ENCODE measurements around the gene ADAMTS7.

ADAMTS7 gene

GRCh38 chr15:78717956-78718656, 93.2 kb downstream of the ADAMTS7 start:
- DNase-seq: no peak

- no peak for DNase-seq
Measured at GRCh38 chr15:78716651-78717050, 94.6 kb downstream of the ADAMTS7 start.

GRCh38 chr15:78715930-78716329, 95.3 kb downstream of the ADAMTS7 start:
- DNase-seq: no peak

DNA sequence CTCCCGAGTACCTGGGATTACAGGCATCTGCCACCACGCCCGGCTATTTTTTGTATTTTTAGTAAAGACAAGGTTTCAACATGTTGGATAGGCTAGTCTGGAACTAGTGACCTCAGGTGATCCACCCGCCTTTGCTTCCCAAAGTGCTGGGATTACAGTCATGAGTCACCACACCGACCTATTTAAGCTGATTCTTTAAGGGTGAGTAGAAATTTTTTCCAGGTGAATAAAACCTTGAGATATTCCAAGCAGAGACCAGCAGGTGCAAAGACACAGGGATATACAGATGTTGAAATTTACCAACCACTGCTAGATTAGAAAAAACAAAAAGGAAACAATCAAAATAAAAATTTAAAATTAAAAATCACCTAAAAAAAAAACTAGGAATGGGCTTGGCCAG, 95.8 kb downstream of the ADAMTS7 start:
- no peak for DNase-seq

DNA sequence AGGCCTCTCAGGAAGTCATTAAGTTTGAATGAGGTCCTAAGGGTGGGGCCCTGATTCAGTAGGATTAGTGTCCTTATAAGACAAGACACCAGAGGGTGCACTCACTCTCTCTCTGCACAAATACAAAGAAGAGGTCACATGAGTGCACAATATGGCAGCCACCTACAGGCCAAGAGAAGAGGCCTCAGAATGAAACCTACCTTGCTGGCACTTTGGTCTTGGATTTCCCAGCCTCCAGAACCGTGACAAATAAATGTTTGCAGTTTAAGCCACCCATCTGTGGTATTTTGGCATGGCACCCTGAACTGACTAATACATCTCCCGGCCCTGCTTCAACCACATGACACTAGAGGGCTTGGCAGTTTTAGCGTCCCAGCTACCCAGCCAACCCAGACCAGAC, 96.4 kb downstream of the ADAMTS7 start:
- no peak for DNase-seq

DNA sequence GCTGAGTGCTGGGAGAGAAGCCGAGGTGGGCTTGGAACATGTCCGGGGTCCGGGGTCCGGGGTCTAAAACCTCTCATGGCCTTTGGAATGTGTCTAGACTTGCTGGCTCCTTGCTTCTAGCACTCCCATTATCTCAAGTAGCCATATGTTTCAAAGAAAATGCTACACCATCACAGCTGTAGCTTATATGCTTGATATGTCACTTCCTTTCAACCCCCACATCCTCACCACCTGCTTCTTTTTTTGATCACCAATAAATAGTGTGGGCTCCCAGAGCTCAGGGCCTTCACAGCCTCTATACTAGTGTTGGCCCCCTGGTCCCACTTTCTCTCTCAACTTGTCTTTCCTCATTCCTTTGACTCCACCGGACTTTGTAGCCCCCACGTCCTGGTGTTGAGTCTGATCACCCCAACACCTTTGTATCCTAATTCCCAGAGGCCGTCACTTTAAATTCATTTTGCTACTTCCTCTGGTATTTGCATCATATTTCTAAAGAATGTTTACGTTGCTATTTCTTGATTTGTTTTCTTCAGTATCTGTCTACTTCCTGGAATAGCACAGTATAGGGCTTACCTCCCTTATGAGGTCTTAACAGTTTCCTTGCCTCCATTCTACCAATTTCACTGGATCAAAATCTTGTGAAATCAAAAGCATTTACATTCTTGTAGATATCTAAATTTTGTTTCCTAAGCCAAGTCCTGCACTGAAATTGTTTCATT, 98.3 kb downstream of the ADAMTS7 start:
- DNase-seq: no peak

GRCh38 chr15:78711638-78712037, 99.6 kb downstream of the ADAMTS7 start:
- DNase-seq: no peak

DNA sequence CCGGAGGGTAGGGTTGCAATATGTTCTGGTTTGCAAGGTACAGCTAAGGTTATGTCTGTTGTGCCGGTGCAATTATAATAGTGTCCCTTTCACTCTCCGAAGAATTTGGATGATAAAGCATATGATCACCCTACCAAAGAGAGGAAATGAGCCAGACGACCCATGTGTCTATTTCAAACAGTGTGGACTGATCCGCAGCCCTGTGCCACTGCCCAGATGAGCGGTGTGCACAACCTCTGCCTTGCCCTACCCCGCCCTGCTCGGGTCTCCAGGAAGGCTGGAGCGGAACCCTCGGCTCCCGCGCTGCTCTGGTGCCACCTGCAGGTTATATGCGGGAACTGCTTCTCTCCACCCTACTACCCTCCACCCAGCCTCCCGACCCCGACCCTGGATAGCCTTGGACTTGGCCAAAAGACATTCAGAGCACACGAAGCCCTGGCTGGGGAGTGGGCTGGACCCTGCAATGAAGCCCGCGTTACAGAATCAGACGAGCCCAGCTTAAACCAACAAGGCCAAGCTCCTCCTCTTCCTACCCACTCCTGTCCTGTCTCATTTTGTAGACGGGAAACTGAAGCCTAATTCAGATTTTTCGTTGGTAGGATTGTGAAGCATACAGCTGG, 101.9 kb downstream of the ADAMTS7 start:
- peak; percentile 85 for DNase-seq
